Hepatocyte (in vitro differentiated cells): Measurements from ENCODE around the gene JDP2. TPM values are rescaled to one million over a fixed set of nuclear protein-coding genes. Genes with fewer than 3 reads are reported as not detected.

Experiments used
- DNase-seq: peaks from one replicate; pipeline ENCODE4 v3.0.0-alpha.2; 2016; ENCODE audit warnings: low spot score
- H2AFZ ChIP-seq: fragments of 200-600 bp; sonication (generic); 2 replicates; pipeline ENCODE4 v1.6.0; 2016; ENCODE audit warnings: antibody characterized with exemption, mild to moderate bottlenecking
- H3K27ac ChIP-seq: fragments of 200-600 bp; sonication (generic); 2 replicates; pipeline ENCODE4 v1.5.1; 2016; ENCODE audit warnings: mild to moderate bottlenecking
- H3K27me3 ChIP-seq: fragments of 200-600 bp; sonication (generic); 2 replicates; pipeline ENCODE4 v1.6.1; 2016
- H3K36me3 ChIP-seq: fragments of 200-600 bp; sonication (generic); replicated peaks from 2 replicates; pipeline ENCODE4 v1.5.1; 2016; ENCODE audit warnings: low read depth; ENCODE audit not compliant: insufficient read depth
- H3K4me1 ChIP-seq: fragments of 200-600 bp; sonication (generic); 2 replicates; pipeline ENCODE4 v1.5.1; 2016; ENCODE audit warnings: mild to moderate bottlenecking, moderate library complexity; ENCODE audit not compliant: insufficient read depth
- H3K4me2 ChIP-seq: fragments of 200-600 bp; sonication (generic); 2 replicates; pipeline ENCODE4 v1.6.0; 2016
- H3K4me3 ChIP-seq: fragments of 200-600 bp; sonication (generic); 2 replicates; pipeline ENCODE4 v1.5.1; 2016; ENCODE audit warnings: mild to moderate bottlenecking
- H3K79me2 ChIP-seq: fragments of 200-600 bp; sonication (generic); 2 replicates; pipeline ENCODE4 v1.6.0; 2017; ENCODE audit warnings: mild to moderate bottlenecking
- H3K9me2 ChIP-seq: fragments of 200-600 bp; sonication (generic); replicated peaks from 2 replicates; pipeline ENCODE4 v1.6.0; 2017; ENCODE audit warnings: mild to moderate bottlenecking; ENCODE audit not compliant: insufficient read depth
- H3K9me3 ChIP-seq: fragments of 200-600 bp; sonication (generic); 2 replicates; pipeline ENCODE4 v1.5.1; 2016; ENCODE audit warnings: low read depth, mild to moderate bottlenecking
- H4K20me1 ChIP-seq: fragments of 200-600 bp; sonication (generic); 2 replicates; pipeline ENCODE4 v1.6.0; 2016; ENCODE audit warnings: mild to moderate bottlenecking; ENCODE audit not compliant: insufficient read depth, poor library complexity, severe bottlenecking
- CTCF ChIP-seq: fragments of 200-600 bp; sonication (generic); IDR thresholded peaks from 2 replicates; pipeline ENCODE4 v1.5.1; 2016; ENCODE audit warnings: antibody characterized with exemption, mild to moderate bottlenecking; ENCODE audit not compliant: poor library complexity
- EZH2 ChIP-seq: fragments of 200-600 bp; sonication (generic); IDR thresholded peaks from 2 replicates; pipeline ENCODE4 v1.6.1; 2016; ENCODE audit warnings: antibody characterized with exemption, mild to moderate bottlenecking, borderline replicate concordance
- EZH2phosphoT487 ChIP-seq: fragments of 200-600 bp; sonication (generic); IDR thresholded peaks from one replicate; pipeline ENCODE4 v1.6.1; 2018; ENCODE audit warnings: antibody characterized with exemption, mild to moderate bottlenecking, low read depth, moderate library complexity; ENCODE audit not compliant: unreplicated experiment, severe bottlenecking
- WGBS: methylation state at CpG from one replicate; pipeline ENCODE4 v1.1.6; 2016; ENCODE audit warnings: low lambda C conversion rate; ENCODE audit errors: missing lambda C conversion rate; 5-methylcytosine and 5-hydroxymethylcytosine counted together
- polyA plus RNA-seq: library from polyadenylated mRNA; unstranded; fragments of >200 nt; fragmentation: Nextera tagmentation; extraction: Ambion mirVana; gene quantifications from 2 replicates; pipeline ENCODE4 v1.2.1, GENCODE V29; 2016
- total RNA-seq: library from RNA; depleted of rRNA; stranded (reverse); fragments of >200 nt; gene quantifications from 2 replicates; pipeline ENCODE4 v1.2.3, GENCODE V29; 2014

JDP2 gene
- 68.9 and 89.0 TPM in 2 replicates for total RNA-seq
- 79.9 and 85.4 TPM in 2 replicates for polyA plus RNA-seq

- H3K4me2 ChIP-seq: peak within 1 kb of the TSS; percentile 87
- no peaks in the 10 kb centered on the region for H3K9me2 ChIP-seq
- H3K27ac ChIP-seq: peak within 1 kb of the TSS; percentile 68
- peaks cover 44% of the 10 kb centered on the region for H3K79me2 ChIP-seq
- H2AFZ ChIP-seq: peak within 1 kb of the TSS; percentile 64
- DNase-seq: peak; percentile 93
- TF ChIP-seq EZH2 (no peak), CTCF (peak; percentile 17)
- 1% methylated on average over 25 of the region's 93 CpGs for WGBS
- H3K4me3 ChIP-seq: peak within 1 kb of the TSS; percentile 94
- no peaks in the 10 kb centered on the region for H3K36me3 ChIP-seq
- H3K4me1 ChIP-seq: peaks cover 35% of the 10 kb centered on the region
- no peaks in the 10 kb centered on the region for H3K9me3 ChIP-seq
- no peaks in the 10 kb centered on the region for H3K27me3 ChIP-seq
- peaks cover 38% of the 10 kb centered on the region for H4K20me1 ChIP-seq
Measured at GRCh38 chr14:75427482-75428229, at the start of gene JDP2. TSS of gene JDP2 (plus strand) at chr14:75428022. CDS start at chr14:75437921, 9,899 bp downstream.

- Histone ChIP-seq H4K20me1 (no peaks in the 10 kb centered on the region), H3K27me3 (no peaks in the 10 kb centered on the region), H3K4me1 (peaks cover 16% of the 10 kb centered on the region), H3K9me2 (no peaks in the 10 kb centered on the region), H3K36me3 (no peaks in the 10 kb centered on the region), H3K9me3 (no peaks in the 10 kb centered on the region), H3K79me2 (no peaks in the 10 kb centered on the region), H3K27ac (no peak overlapping the region), H3K4me3 (no peak overlapping the region), H3K4me2 (no peak overlapping the region), H2AFZ (no peak overlapping the region)
- DNase-seq: no peak
- TF ChIP-seq CTCF: no peak
- no peak for TF ChIP-seq EZH2phosphoT487
- TF ChIP-seq EZH2: no peak
- WGBS: 89% methylated on average over 4 of the region's 4 CpGs
Measured at GRCh38 chr14:75379246-75379929, 48.4 kb upstream of the JDP2 start.

GRCh38 chr14:75379930-75380270, 47.9 kb upstream of the JDP2 start:
- Histone ChIP-seq H3K4me3 (no peak overlapping the region), H3K4me2 (no peak overlapping the region), H3K9me2 (no peaks in the 10 kb centered on the region), H3K27me3 (no peaks in the 10 kb centered on the region), H3K9me3 (no peaks in the 10 kb centered on the region), H2AFZ (no peak overlapping the region), H3K4me1 (peaks cover 11% of the 10 kb centered on the region), H3K79me2 (no peaks in the 10 kb centered on the region), H3K36me3 (no peaks in the 10 kb centered on the region), H4K20me1 (no peaks in the 10 kb centered on the region), H3K27ac (peak overlapping the region; percentile 49)
- WGBS: 92% methylated on average over 1 of the region's 1 CpG
- DNase-seq: no peak
- TF ChIP-seq EZH2: no peak
- no peak for TF ChIP-seq CTCF
- TF ChIP-seq EZH2phosphoT487: no peak
